Measurements from ENCODE around the gene DSTN. TPM values are rescaled to one million over a fixed set of nuclear protein-coding genes. Genes with fewer than 3 reads are reported as not detected.

The DSTN gene
- total and polyA plus RNA-seq, 2 of the 4 experiments (the other 2 are of a cell fraction), result 221 to 269 TPM

DNA sequence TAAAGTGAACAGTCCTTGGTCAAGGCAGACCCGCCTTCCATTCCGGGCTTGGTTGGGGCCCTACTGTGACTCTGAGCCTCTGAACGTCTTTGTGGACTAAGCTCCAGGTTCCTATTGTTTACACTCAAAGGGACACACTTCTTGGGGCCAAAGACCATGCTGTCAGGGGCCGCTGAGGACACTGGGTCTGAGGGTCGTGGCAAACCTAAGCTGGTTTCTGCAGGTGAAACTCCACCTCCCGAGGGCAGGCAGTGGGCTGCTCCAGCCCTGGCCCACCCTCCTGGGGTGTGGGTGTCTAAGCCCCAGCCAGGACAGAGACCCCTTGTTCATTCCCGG lies 43.1 kb downstream of the DSTN start:
- H2BK5ac ChIP-seq (ENCODE audit: low read depth, low read length, poor library complexity, severe bottlenecking), result no peak overlapping the region
- peaks cover 61% of the 10 kb centered on the region for H3K36me3 ChIP-seq (ENCODE audit: control insufficient read depth, insufficient read depth, low read length)
- H3K4me3 ChIP-seq (ENCODE audit: insufficient read depth, low read depth, low read length), result no peak overlapping the region
- no peaks in the 10 kb centered on the region for H3K9me3 ChIP-seq (ENCODE audit: control insufficient read depth, insufficient read depth, low read length)
- H3K27ac ChIP-seq (ENCODE audit: insufficient read depth, low read length), result peak overlapping the region; percentile 8; the same call in 1 of the 2 replicates
- H3K79me1 ChIP-seq (ENCODE audit: low read depth in 1 of 2, low read length in 2 of 2), result peaks cover 8 to 64% of the 10 kb centered on the region in 2 experiments; a peak in 3 of 4 replicates
- dilution Hi-C loops (cut with HindIII; ENCODE audit: low sequenced_read_pairs, unreplicated experiment), result no loop called here
- H3K9ac ChIP-seq (ENCODE audit: low read depth, low read length), result no peak overlapping the region
- 100% methylated on average over 4 of the region's 7 CpGs; no CpG with 5 or more reads in 1 of the 2 experiments for WGBS, 2 experiments (ENCODE audit: extremely low coverage in 2 of 2, insufficient read length in 1 of 2)
- no peak overlapping the region for H3K23ac ChIP-seq (ENCODE audit: low read depth, low read length)
- TF ChIP-seq SMC3 (IDR thresholded peaks at IDR 0.05; ENCODE audit: low read depth, low read length), result no peak
- no peak for TF ChIP-seq BHLHE40 (IDR thresholded peaks at IDR 0.05; ENCODE audit: low read depth, low read length)
- TF ChIP-seq, protein P1, sequence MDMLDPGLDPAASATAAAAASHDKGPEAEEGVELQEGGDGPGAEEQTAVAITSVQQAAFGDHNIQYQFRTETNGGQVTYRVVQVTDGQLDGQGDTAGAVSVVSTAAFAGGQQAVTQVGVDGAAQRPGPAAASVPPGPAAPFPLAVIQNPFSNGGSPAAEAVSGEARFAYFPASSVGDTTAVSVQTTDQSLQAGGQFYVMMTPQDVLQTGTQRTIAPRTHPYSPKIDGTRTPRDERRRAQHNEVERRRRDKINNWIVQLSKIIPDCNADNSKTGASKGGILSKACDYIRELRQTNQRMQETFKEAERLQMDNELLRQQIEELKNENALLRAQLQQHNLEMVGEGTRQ (IDR thresholded peaks at IDR 0.05; ENCODE audit: low read depth, low read length), result no peak
- TF ChIP-seq RCOR1 (IDR thresholded peaks at IDR 0.05; ENCODE audit: insufficient replicate concordance, low read length), result no peak
- TF ChIP-seq, protein P2, sequence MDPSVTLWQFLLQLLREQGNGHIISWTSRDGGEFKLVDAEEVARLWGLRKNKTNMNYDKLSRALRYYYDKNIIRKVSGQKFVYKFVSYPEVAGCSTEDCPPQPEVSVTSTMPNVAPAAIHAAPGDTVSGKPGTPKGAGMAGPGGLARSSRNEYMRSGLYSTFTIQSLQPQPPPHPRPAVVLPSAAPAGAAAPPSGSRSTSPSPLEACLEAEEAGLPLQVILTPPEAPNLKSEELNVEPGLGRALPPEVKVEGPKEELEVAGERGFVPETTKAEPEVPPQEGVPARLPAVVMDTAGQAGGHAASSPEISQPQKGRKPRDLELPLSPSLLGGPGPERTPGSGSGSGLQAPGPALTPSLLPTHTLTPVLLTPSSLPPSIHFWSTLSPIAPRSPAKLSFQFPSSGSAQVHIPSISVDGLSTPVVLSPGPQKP (IDR thresholded peaks at IDR 0.05; ENCODE audit: borderline replicate concordance, low read depth, low read length), result no peak
- no peak for TF ChIP-seq CEBPB (IDR thresholded peaks at IDR 0.05; ENCODE audit: low read depth, low read length)
- TF ChIP-seq MAFK (IDR thresholded peaks at IDR 0.05; ENCODE audit: low read depth, low read length), result no peak
- TF ChIP-seq POLR2A (IDR thresholded peaks at IDR 0.05; ENCODE audit: low read depth, low read length), result no peak
- TF ChIP-seq MXI1 (IDR thresholded peaks at IDR 0.05; ENCODE audit: borderline replicate concordance, low read depth, low read length), result no peak
- TF ChIP-seq CHD1 (IDR thresholded peaks at IDR 0.05; ENCODE audit: low read depth, low read length), result no peak
- TF ChIP-seq MAZ (IDR thresholded peaks at IDR 0.05; ENCODE audit: borderline replicate concordance, low read depth, low read length), result no peak
- no peak for ATAC-seq (ENCODE audit: low read depth)
- H3K18ac ChIP-seq (ENCODE audit: low read depth, low read length), result no peak overlapping the region
- H3K56ac ChIP-seq (ENCODE audit: extremely low read depth, insufficient read depth, low read length), result no peak overlapping the region
- no peak overlapping the region for H4K91ac ChIP-seq (ENCODE audit: insufficient read depth, low read depth, low read length)
- intact Hi-C loops (cut with micrococcal nuclease), result loop anchor here (5.0 to 10.0 kb wide), 2 partner anchors 108 to 811 kb away; no protein-coding TSS in a partner anchor
- ChIA-PET POLR2A (ENCODE audit: unreplicated experiment) (interaction anchor here (0.5 kb wide), 1 partner anchor 714 kb away, joined by 3 read pairs; no protein-coding TSS in a partner anchor), CTCF (interaction anchor here (0.8 kb wide), 1 partner anchor 76 kb away, joined by 4 read pairs; no protein-coding TSS in a partner anchor)
- in situ Hi-C loops (cut with MboI; ENCODE audit: low sequenced_read_pairs), result loop anchor here (5.0 kb wide), 1 partner anchor 76 kb away; no protein-coding TSS in a partner anchor
- H2BK15ac ChIP-seq (ENCODE audit: low read depth, low read length), result no peak overlapping the region
- no peak overlapping the region for H3K4ac ChIP-seq (ENCODE audit: low read depth, low read length)
- H2AK9ac ChIP-seq (replicated peaks; ENCODE audit: low read depth, low read length, poor library complexity), result no peak overlapping the region
- H3K9me1 ChIP-seq (ENCODE audit: insufficient read depth, low read length), result no peaks in the 10 kb centered on the region
- no peak overlapping the region for H4K5ac ChIP-seq (ENCODE audit: low read depth, low read length)
- no peak overlapping the region for H2BK20ac ChIP-seq (ENCODE audit: low read depth, low read length)
- no peaks in the 10 kb centered on the region; the same call in 1 of the 2 replicates for H3K4me1 ChIP-seq (ENCODE audit: control insufficient read depth, insufficient read depth, low read length)
- no peak overlapping the region for H3K4me2 ChIP-seq (ENCODE audit: low read depth, low read length)
- no peak overlapping the region for H2BK120ac ChIP-seq (ENCODE audit: low read depth, low read length)
- H2AFZ ChIP-seq (replicated peaks; ENCODE audit: low read length, poor library complexity), result no peak overlapping the region
- no peak overlapping the region for H3K14ac ChIP-seq (replicated peaks; ENCODE audit: low read depth, low read length)
- BruUV-seq (replicated peaks), result no TSS peak
- no peak for DNase-seq
- no peak overlapping the region for H2AK5ac ChIP-seq (ENCODE audit: low read depth, low read length)
- H4K20me1 ChIP-seq (ENCODE audit: insufficient read depth, low read length), result peaks cover 86% of the 10 kb centered on the region
- H4K8ac ChIP-seq (ENCODE audit: low read depth in 2 of 2, low read length in 2 of 2), result no peak overlapping the region; a peak in 1 of 4 replicates
- H3K27me3 ChIP-seq (ENCODE audit: control insufficient read depth, insufficient read depth, low read length), result no peaks in the 10 kb centered on the region
